IPS DF 6.9 (cell line): ENCODE data around the gene TTLL8.

ENCODE experiments used
- DNase-seq: peaks from one replicate; pipeline ENCODE4 v3.0.0-alpha.2; 2013; ENCODE audit warnings: low read depth, low spot score
- H3K27ac ChIP-seq: one replicate; pipeline ENCODE4 v1.5.1; 2013; ENCODE audit warnings: low read length, control low read depth
- H3K27me3 ChIP-seq: 2 replicates; pipeline ENCODE4 v1.6.1; 2013; ENCODE audit warnings: mild to moderate bottlenecking, low read length; ENCODE audit not compliant: control insufficient read depth, insufficient read depth
- H3K36me3 ChIP-seq: 2 replicates; pipeline ENCODE4 v1.6.1; 2013; ENCODE audit warnings: low read length; ENCODE audit not compliant: control insufficient read depth, insufficient read depth
- H3K4me1 ChIP-seq: 2 replicates; pipeline ENCODE4 v1.6.1; 2013; ENCODE audit warnings: low read length; ENCODE audit not compliant: control insufficient read depth, insufficient read depth
- H3K4me3 ChIP-seq: 2 replicates; pipeline ENCODE4 v1.5.1; 2013; ENCODE audit warnings: mild to moderate bottlenecking, low read length
- H3K9me3 ChIP-seq: 2 replicates; pipeline ENCODE4 v1.6.1; 2013; ENCODE audit warnings: low read length, inconsistent platforms; ENCODE audit not compliant: control insufficient read depth, insufficient read depth
- WGBS: extraction: QIAGEN DNeasy Blood & Tissue Kit; methylation state at CpG from one replicate; pipeline ENCODE4 v1.1.7; 2013; ENCODE audit warnings: mixed read lengths, missing lambda C conversion rate; ENCODE audit not compliant: insufficient read length, insufficient coverage; 5-methylcytosine and 5-hydroxymethylcytosine counted together

The TTLL8 gene

GRCh38 chr22:50049299-50050195 lies 8.6 kb downstream of the TTLL8 start:
- DNase-seq = no peak
- no peaks in the 10 kb centered on the region for H3K9me3 ChIP-seq

GRCh38 chr22:50048836-50049235 lies 9.3 kb downstream of the TTLL8 start:
- Histone ChIP-seq H3K4me1 (no peaks in the 10 kb centered on the region; the same call in 1 of the 2 replicates), H3K36me3 (no peaks in the 10 kb centered on the region), H3K9me3 (no peaks in the 10 kb centered on the region), H3K4me3 (no peak overlapping the region), H3K27ac (no peak overlapping the region), H3K27me3 (no peaks in the 10 kb centered on the region)
- DNase-seq = no peak
- WGBS = no CpG with 5 or more reads among the region's 17 CpGs

More at GRCh38 chr22:50049299-50050195, 8.6 kb downstream of the TTLL8 start:
- no peak overlapping the region for H3K4me3 ChIP-seq
- no peaks in the 10 kb centered on the region for H3K36me3 ChIP-seq
- no CpG with 5 or more reads among the region's 36 CpGs for WGBS
- H3K27me3 ChIP-seq = no peaks in the 10 kb centered on the region
- H3K4me1 ChIP-seq = no peaks in the 10 kb centered on the region
- H3K27ac ChIP-seq = no peak overlapping the region

- Histone ChIP-seq H3K9me3 (no peaks in the 10 kb centered on the region), H3K36me3 (no peaks in the 10 kb centered on the region), H3K4me1 (no peaks in the 10 kb centered on the region; the same call in 1 of the 2 replicates), H3K4me3 (no peak overlapping the region), H3K27ac (no peak overlapping the region), H3K27me3 (no peaks in the 10 kb centered on the region)
- no peak for DNase-seq
- WGBS = no CpG with 5 or more reads among the region's 12 CpGs
Measured at GRCh38 chr22:50048061-50048765, 9.9 kb downstream of the TTLL8 start.

- Histone ChIP-seq H3K27me3 (no peaks in the 10 kb centered on the region), H3K27ac (no peak overlapping the region), H3K4me3 (no peak overlapping the region), H3K4me1 (no peaks in the 10 kb centered on the region; the same call in 1 of the 2 replicates), H3K36me3 (no peaks in the 10 kb centered on the region), H3K9me3 (no peaks in the 10 kb centered on the region)
- no CpG with 5 or more reads among the region's 16 CpGs for WGBS
- DNase-seq = no peak
Measured at GRCh38 chr22:50047346-50047745, 10.8 kb downstream of the TTLL8 start.

- Histone ChIP-seq H3K4me3 (no peak overlapping the region), H3K4me1 (no peaks in the 10 kb centered on the region; the same call in 1 of the 2 replicates)
- WGBS = no CpG with 5 or more reads among the region's 27 CpGs
Measured at GRCh38 chr22:50046481-50047245, 11.4 kb downstream of the TTLL8 start.

GRCh38 chr22:50046019-50046415 lies 12.1 kb downstream of the TTLL8 start:
- H3K27ac ChIP-seq = no peak overlapping the region
- no peaks in the 10 kb centered on the region; the same call in 1 of the 2 replicates for H3K36me3 ChIP-seq
- no peaks in the 10 kb centered on the region for H3K27me3 ChIP-seq
- DNase-seq = no peak
- WGBS = no CpG with 5 or more reads among the region's 19 CpGs
- H3K4me3 ChIP-seq = no peak overlapping the region
- no peaks in the 10 kb centered on the region; the same call in 1 of the 2 replicates for H3K4me1 ChIP-seq
- no peaks in the 10 kb centered on the region for H3K9me3 ChIP-seq

More at GRCh38 chr22:50046481-50047245, 11.4 kb downstream of the TTLL8 start:
- Histone ChIP-seq H3K36me3 (no peaks in the 10 kb centered on the region; the same call in 1 of the 2 replicates), H3K9me3 (no peaks in the 10 kb centered on the region), H3K27ac (no peak overlapping the region), H3K27me3 (no peaks in the 10 kb centered on the region)
- DNase-seq = no peak

GRCh38 chr22:50045211-50046018 lies 12.7 kb downstream of the TTLL8 start:
- WGBS = no CpG with 5 or more reads among the region's 35 CpGs

GRCh38 chr22:50044485-50045118 lies 13.5 kb downstream of the TTLL8 start:
- Histone ChIP-seq H3K27ac (no peak overlapping the region), H3K27me3 (no peaks in the 10 kb centered on the region), H3K36me3 (no peaks in the 10 kb centered on the region; the same call in 1 of the 2 replicates), H3K4me3 (no peak overlapping the region), H3K4me1 (no peaks in the 10 kb centered on the region; the same call in 1 of the 2 replicates), H3K9me3 (no peaks in the 10 kb centered on the region)
- DNase-seq = no peak
- WGBS = no CpG with 5 or more reads among the region's 30 CpGs

More at GRCh38 chr22:50045211-50046018, 12.7 kb downstream of the TTLL8 start:
- no peak for DNase-seq
- Histone ChIP-seq H3K27me3 (no peaks in the 10 kb centered on the region), H3K4me1 (no peaks in the 10 kb centered on the region; the same call in 1 of the 2 replicates), H3K4me3 (no peak overlapping the region), H3K27ac (no peak overlapping the region), H3K9me3 (no peaks in the 10 kb centered on the region), H3K36me3 (no peaks in the 10 kb centered on the region; the same call in 1 of the 2 replicates)

- no peak overlapping the region for H3K27ac ChIP-seq
- H3K4me1 ChIP-seq = no peaks in the 10 kb centered on the region; the same call in 1 of the 2 replicates
- H3K36me3 ChIP-seq = no peaks in the 10 kb centered on the region; the same call in 1 of the 2 replicates
- no peaks in the 10 kb centered on the region for H3K27me3 ChIP-seq
- DNase-seq = no peak
- no peak overlapping the region for H3K4me3 ChIP-seq
- no CpG with 5 or more reads among the region's 17 CpGs for WGBS
- no peaks in the 10 kb centered on the region for H3K9me3 ChIP-seq
Measured at GRCh38 chr22:50041361-50042065, 16.6 kb downstream of the TTLL8 start.
